Neuron (in vitro differentiated cells): ENCODE measurements around the gene ANKRD10.
A peak's percentile ranks its signal among the peaks of the same experiment; 100 is the strongest.

Experiments used
- H2AFZ ChIP-seq: one replicate; pipeline ENCODE4 v1.6.1; 2013; ENCODE audit warnings: low read depth, mild to moderate bottlenecking, inconsistent platforms, low read length, moderate library complexity
- H3K27me3 ChIP-seq: one replicate; pipeline ENCODE4 v1.6.1; 2013; ENCODE audit warnings: low read length; ENCODE audit not compliant: insufficient read depth
- H3K36me3 ChIP-seq: one replicate; pipeline ENCODE4 v1.6.1; 2013; ENCODE audit warnings: low read length; ENCODE audit not compliant: insufficient read depth
- H3K4me1 ChIP-seq: one replicate; pipeline ENCODE4 v1.6.1; 2013; ENCODE audit warnings: low read length; ENCODE audit not compliant: insufficient read depth
- H3K4me3 ChIP-seq: 2 replicates; pipeline ENCODE4 v1.5.1; 2013; ENCODE audit warnings: mild to moderate bottlenecking, low read length, moderate library complexity
- H3K9me3 ChIP-seq: one replicate; pipeline ENCODE4 v1.6.1; 2013; ENCODE audit warnings: low read length

The ANKRD10 gene

DNA sequence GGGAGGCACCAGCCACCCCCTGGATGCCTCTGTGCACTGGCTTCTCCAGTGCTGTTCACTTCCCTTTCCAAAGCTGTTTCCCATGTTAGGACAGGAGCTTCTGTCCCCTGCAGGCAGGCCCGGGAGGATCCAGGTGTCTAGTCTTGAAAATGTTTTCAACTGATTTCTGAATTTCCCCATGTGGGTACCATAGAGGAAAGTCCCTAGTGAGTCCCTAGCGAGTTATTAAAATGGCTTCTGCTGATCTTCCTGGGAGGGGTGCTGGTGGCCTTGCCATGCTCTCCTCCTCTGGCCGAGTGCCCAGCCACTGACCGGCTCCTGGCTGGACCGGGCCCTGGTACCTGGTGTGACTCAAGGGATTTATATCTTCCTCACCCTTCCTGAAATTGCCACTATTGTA, 5.2 kb upstream of the ANKRD10 start:
- H3K4me3 ChIP-seq, result no peak overlapping the region
- no peaks in the 10 kb centered on the region for H3K36me3 ChIP-seq
- H3K4me1 ChIP-seq, result peaks cover 6% of the 10 kb centered on the region
- H3K27me3 ChIP-seq, result no peaks in the 10 kb centered on the region
- H2AFZ ChIP-seq, result no peak overlapping the region
- H3K9me3 ChIP-seq, result no peaks in the 10 kb centered on the region

DNA sequence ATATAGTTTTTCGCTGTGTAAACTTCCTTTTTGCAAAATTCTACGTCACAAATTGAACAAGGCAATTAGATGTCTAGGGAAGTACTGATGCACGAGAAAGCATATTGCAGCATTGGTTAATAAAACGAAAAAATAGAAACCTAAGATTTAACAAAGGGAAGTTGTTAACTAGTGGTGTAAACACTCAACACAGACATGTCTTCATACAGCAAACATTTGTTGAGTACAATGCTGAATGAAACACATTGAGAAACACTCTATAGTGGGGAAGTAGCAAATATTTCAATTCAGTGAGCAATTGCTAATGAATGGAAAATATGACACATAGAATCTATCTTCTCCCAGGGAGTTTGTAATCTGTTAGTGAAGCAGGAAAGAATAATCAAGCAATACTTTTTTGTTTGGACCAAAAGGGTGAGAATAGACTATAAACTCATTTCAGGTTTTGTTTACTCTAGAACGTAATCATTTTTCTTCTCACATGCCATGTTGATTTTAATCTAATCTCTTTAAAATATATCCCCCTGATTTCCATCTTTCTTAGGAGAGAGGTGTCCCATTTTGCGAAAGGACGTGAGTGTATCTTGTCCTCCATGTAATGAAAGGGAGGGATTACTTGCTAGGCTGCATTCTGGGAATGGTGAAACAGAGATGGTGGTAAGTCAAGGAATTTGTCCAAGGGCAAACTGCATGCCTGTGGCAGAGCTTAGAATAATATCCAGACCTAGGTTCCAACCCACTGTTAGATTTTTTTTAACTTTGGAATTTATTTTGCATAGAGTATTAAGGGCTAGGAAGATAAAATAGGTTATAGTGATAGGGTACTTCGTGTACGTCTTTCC, 1.7 kb upstream of the ANKRD10 start:
- peaks cover 25% of the 10 kb centered on the region for H3K4me1 ChIP-seq
- H3K36me3 ChIP-seq, result no peaks in the 10 kb centered on the region
- peak overlapping the region; percentile 81 for H3K4me3 ChIP-seq
- no peaks in the 10 kb centered on the region for H3K9me3 ChIP-seq
- peak overlapping the region; percentile 70 for H2AFZ ChIP-seq
- no peaks in the 10 kb centered on the region for H3K27me3 ChIP-seq

DNA sequence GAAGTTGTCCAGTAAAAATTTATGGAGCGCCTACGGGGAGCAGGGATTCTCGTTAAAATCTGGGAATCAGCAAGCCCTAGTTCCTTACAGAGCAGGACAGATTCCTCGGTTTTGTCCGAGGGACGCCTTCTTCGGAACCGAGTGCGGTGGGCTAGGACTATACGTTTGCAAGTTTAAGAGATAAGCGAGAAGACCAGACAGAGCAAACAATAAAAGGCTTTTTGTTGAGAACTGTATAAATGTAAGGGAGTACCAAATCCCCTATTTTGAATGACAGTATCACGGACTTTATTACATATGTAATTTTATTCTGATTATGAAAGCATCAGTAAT, 971 bp upstream of the ANKRD10 start:
- peak overlapping the region; percentile 70 for H2AFZ ChIP-seq
- peaks cover 27% of the 10 kb centered on the region for H3K4me1 ChIP-seq
- H3K9me3 ChIP-seq, result no peaks in the 10 kb centered on the region
- H3K27me3 ChIP-seq, result no peaks in the 10 kb centered on the region
- H3K4me3 ChIP-seq, result peak overlapping the region; percentile 81
- no peaks in the 10 kb centered on the region for H3K36me3 ChIP-seq

GRCh38 chr13:110914331-110915056, 375 bp downstream of the ANKRD10 start:
- Histone ChIP-seq H3K4me1 (peaks cover 27% of the 10 kb centered on the region), H3K36me3 (peaks cover 12% of the 10 kb centered on the region), H3K9me3 (no peaks in the 10 kb centered on the region), H3K4me3 (peak overlapping the region; percentile 98), H2AFZ (peak overlapping the region; percentile 64), H3K27me3 (no peaks in the 10 kb centered on the region)

- peak overlapping the region; percentile 98 for H3K4me3 ChIP-seq
- peak overlapping the region; percentile 64 for H2AFZ ChIP-seq
- H3K36me3 ChIP-seq, result peaks cover 17% of the 10 kb centered on the region
- H3K9me3 ChIP-seq, result no peaks in the 10 kb centered on the region
- H3K4me1 ChIP-seq, result peaks cover 27% of the 10 kb centered on the region
- no peaks in the 10 kb centered on the region for H3K27me3 ChIP-seq
Observed at GRCh38 chr13:110914081-110914330, 863 bp downstream of the ANKRD10 start.

DNA sequence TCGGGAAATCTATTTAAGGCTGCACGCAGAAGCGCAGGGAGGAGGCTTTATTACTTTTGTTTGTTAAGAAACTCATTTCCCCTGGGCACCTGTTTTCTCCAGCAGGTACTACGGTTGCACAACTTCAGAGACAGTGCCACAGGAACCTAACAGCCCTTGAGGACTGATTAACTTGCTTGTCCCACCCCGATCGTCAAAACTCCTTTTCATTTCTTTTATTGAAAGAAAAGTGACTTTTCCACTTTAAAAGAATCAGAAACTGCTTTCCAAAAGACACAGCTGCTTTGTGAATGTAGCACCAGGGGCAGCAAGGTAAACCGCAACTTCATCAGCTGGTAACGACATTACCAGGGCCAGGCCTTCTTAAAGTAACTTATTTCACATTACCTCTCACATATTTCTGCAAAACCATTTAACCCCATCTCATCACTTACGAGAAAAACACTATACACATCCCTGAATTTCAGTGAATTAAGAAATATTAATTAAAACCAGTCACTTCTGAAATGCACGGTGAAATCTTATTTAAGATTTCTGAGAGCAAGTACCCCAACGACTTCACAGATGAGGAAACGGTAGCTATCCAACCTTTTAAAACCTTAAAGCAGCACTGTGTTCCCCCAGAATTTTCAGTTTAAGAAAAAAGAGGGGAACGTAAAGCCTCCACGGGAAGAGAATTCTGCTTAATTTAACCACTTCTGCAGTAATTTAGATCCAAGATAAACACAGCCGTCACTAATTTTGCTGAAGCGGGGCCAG, 1.4 kb downstream of the ANKRD10 start:
- Histone ChIP-seq H3K36me3 (peaks cover 22% of the 10 kb centered on the region), H3K27me3 (no peaks in the 10 kb centered on the region), H3K4me3 (peak overlapping the region; percentile 98), H3K9me3 (no peaks in the 10 kb centered on the region), H3K4me1 (peaks cover 27% of the 10 kb centered on the region), H2AFZ (no peak overlapping the region)

DNA sequence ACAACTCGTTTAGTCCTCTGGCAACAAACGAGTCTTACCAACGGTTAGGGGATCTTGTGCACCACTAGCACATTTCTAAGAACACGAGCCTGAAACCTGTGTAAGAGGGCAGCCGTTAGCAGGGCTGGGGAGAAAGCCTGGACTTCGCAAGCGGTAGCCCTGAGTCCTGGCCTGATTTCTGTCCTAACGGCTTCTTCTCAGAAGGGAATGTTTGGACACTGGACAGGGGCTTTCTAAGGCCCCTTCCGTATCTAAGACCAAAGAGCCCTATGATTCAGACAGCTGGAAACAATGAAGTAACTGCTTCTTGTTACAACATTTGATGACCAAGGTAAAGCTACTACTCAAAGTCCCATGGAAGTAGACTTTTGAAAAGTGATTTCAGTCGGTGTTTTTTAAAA, 2.2 kb downstream of the ANKRD10 start:
- Histone ChIP-seq H2AFZ (no peak overlapping the region), H3K4me3 (peak overlapping the region; percentile 98), H3K9me3 (no peaks in the 10 kb centered on the region), H3K36me3 (peaks cover 31% of the 10 kb centered on the region), H3K27me3 (no peaks in the 10 kb centered on the region), H3K4me1 (peaks cover 27% of the 10 kb centered on the region)

GRCh38 chr13:110911880-110912279, 3.0 kb downstream of the ANKRD10 start:
- Histone ChIP-seq H3K36me3 (peaks cover 32% of the 10 kb centered on the region), H2AFZ (no peak overlapping the region), H3K4me1 (peaks cover 27% of the 10 kb centered on the region), H3K9me3 (no peaks in the 10 kb centered on the region), H3K4me3 (peak overlapping the region; percentile 98), H3K27me3 (no peaks in the 10 kb centered on the region)

- Histone ChIP-seq H3K4me3 (no peak overlapping the region), H3K27me3 (no peaks in the 10 kb centered on the region), H3K36me3 (peaks cover 48% of the 10 kb centered on the region), H3K4me1 (peaks cover 21% of the 10 kb centered on the region), H3K9me3 (no peaks in the 10 kb centered on the region), H2AFZ (no peak overlapping the region)
Observed at GRCh38 chr13:110910013-110910890, 4.6 kb downstream of the ANKRD10 start.

GRCh38 chr13:110907951-110908898, 6.6 kb downstream of the ANKRD10 start:
- Histone ChIP-seq H2AFZ (no peak overlapping the region), H3K4me1 (peaks cover 19% of the 10 kb centered on the region), H3K4me3 (no peak overlapping the region), H3K27me3 (no peaks in the 10 kb centered on the region), H3K9me3 (no peaks in the 10 kb centered on the region), H3K36me3 (peaks cover 67% of the 10 kb centered on the region)

GRCh38 chr13:110907301-110907700, 7.6 kb downstream of the ANKRD10 start:
- no peak overlapping the region for H2AFZ ChIP-seq
- H3K9me3 ChIP-seq, result no peaks in the 10 kb centered on the region
- peaks cover 77% of the 10 kb centered on the region for H3K36me3 ChIP-seq

GRCh38 chr13:110904748-110905147, 10.1 kb downstream of the ANKRD10 start:
- Histone ChIP-seq H3K4me1 (no peaks in the 10 kb centered on the region), H3K36me3 (peaks cover 83% of the 10 kb centered on the region), H3K4me3 (no peak overlapping the region), H2AFZ (no peak overlapping the region), H3K27me3 (no peaks in the 10 kb centered on the region), H3K9me3 (no peaks in the 10 kb centered on the region)

More at GRCh38 chr13:110907301-110907700, 7.6 kb downstream of the ANKRD10 start:
- Histone ChIP-seq H3K4me1 (peaks cover 9% of the 10 kb centered on the region), H3K27me3 (no peaks in the 10 kb centered on the region), H3K4me3 (no peak overlapping the region)
